CD4-positive, alpha-beta T cell treated with Interleukin-10 for 1 hour (primary cell): ENCODE data around the gene COA1.
"Not testable (repeated sequence)": the region's sequence is repeated elsewhere in the genome, so short reads cannot be mapped to it uniquely, and the experiment has no call there.

Source experiments
- DNase-seq: peaks from one replicate; pipeline ENCODE4 v3.0.0-alpha.2; 2020

Gene COA1

DNA sequence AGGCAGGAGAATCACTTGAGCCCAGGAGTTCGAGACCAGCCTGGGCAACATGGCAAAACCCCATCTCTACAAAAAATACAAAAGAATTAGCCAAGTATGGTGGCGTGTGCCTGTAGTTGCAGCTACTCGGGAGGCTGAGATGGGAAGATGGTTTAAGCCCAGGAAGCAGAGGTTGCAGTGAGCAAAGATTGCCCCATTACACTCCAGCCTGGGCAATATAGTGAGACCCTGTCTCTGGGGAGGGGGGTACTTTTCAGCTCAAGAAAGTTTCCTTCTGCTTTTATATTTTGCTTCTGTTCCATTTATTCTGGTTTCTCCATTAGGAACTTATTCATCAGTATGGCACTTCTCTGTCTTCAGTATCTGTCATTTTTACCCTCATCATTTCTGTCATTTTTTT, 48.6 kb downstream of the COA1 start:
- DNase-seq = no peak

DNA sequence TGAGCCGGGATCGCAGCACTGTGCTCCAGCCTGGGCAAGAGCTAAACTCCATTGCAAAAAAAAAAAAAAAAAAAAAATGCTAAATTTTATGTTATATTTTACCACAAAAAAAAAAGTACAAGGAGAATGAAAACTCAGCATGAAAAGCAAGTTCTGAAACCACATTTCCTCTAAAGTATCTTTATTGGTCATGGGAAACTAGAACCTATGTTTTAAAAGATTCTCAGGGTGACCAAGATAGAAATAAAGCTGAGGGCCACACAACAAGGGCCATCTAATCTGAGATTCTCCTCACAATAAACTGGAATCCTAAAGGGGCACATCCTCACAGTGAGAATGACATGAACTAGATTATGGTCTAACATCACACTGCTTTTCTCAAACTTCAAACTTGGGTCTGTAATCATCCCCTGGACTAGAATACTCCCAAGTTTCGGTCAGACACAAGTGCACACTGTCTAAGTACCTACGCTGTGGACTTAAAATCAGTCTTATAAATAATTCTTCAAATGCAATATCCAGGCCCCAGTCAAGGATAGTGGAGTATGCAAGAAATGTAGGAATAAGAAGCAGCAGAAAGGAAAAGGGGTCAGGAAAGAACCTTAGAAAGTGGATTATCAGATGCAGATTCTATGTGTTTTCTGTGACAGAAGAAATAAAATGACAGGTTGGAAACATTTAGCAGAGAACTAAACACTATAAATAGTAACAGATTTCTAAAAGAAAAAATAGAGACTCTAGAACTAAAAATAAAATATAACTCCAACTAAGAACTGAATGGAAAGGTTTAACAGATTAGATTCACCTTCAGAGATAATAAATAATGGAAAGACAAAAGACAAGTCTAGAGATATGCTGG, 49.9 kb downstream of the COA1 start:
- no peak for DNase-seq

DNA sequence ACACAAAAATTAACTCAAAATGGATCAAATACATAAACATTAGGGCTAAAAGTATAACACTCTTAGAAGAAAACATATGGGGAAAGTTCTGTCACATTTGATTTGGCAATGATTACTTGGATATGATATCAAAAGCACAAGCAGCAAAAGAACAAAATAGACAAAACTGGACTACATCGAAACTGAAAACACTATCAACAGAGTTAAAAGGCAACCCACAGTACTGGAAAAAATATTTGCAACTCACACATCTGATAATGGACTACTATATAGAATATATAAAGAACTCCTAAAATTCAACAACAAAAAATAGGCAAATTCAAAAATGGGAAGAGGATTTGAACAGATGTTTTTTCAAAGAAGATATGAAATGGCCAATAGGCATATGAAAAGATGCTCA, 51.0 kb downstream of the COA1 start:
- no peak for DNase-seq

DNA sequence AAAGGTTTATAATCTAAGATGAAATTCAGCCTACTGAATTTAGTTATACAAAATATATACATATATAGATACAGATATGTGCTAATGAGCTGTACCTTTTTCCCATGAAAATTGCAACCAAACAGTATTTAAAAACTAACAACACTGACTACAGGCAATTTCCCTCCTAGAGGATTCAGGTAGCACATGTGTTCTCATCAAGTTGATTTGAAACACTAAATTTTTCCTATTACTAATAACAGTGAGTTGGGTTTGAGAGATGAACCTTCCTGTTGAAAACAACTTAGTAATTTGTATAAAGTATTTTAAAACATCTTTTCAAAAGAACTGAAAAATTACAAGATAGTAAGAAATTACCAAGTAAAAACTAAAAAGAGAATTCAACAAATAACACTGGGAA, 51.5 kb downstream of the COA1 start:
- no peak for DNase-seq

DNA sequence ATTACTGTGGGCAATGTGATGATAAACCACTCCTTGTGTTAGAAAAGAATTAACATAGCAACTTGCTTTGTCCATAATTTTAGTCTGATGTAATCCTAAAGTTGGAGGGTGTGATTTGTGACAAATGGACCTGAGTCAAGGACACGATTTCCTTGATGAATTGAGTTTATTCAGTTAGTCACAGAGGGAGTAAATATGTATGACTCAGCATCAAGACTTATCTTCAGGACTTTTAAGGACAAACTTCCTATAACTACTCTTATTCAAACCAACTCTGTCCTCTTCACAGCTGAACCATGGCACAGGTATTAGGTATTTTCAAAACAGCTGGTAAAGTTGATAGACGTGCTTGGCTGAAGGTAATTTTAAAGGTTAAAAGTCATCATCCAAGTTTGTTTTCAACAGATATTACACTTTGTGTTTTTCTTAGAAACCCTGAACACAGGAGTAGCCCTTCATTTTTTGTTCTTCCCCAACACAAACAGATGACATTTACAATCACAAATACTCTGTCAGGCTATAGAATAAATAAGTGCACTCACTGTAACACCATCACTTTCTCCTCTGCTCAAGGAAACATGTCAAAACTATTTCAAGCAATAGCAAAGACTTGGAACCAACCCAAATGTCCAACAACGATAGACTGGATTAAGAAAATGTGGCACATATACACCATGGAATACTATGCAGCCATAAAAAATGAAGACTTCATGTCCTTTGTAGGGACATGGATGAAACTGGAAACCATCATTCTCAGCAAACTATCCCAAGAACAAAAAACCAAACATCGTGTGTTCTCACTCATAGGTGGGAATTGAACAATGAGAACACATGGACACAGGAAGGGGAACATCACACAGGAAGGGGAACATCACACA, 54.5 kb downstream of the COA1 start:
- no peak for DNase-seq

DNA sequence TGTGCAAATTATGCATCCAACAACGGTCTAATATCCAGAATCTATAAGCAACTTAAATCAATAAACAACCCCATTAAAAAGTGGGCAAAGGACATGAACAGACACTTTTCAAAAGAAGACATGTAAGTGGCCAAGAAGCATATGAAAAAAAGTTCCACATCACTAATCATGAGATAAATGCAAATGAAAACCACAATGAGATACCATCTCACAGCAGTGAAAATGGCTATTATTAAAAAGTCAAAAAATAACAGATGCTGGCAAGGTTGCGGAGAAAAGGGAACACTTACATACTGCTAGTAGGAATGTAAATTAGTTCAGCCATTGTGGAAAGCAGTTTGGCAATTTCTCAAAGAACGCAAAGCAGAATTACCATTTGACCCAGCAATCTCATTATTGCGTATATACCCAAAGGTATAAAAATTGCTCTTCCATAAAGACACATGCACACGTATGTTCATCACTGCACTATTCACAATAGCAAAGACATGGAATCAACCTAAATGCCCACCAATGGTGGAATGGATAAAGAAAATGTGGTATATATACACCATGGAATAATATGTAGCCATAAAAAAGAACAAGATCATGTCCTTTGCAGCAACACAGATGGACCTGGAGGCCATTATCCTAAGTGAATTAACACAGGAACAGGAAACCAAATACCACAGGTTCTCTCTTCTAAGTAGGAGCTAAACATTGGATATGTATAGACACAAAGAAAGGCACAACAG, 55.9 kb downstream of the COA1 start:
- not testable (repeated sequence) for DNase-seq

DNA sequence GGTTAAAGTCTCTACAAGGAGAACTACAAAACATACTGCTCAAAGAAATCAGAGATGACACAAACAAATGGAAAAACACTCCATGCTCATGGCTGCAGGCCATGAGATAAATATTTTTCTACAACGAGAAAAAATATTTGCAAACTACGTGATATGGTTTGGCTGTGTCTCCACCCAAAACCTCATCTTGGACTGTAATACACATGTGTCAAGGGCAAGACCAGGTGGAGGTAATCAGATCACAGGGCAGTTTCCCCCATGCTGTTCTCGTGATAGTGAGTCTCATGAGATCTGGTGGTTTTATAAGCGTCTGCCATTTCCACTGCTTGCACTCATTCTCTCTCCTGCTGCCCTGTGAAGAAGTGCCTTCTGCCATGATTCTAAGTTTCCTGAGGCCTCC, 57.8 kb downstream of the COA1 start:
- DNase-seq = no peak

DNA sequence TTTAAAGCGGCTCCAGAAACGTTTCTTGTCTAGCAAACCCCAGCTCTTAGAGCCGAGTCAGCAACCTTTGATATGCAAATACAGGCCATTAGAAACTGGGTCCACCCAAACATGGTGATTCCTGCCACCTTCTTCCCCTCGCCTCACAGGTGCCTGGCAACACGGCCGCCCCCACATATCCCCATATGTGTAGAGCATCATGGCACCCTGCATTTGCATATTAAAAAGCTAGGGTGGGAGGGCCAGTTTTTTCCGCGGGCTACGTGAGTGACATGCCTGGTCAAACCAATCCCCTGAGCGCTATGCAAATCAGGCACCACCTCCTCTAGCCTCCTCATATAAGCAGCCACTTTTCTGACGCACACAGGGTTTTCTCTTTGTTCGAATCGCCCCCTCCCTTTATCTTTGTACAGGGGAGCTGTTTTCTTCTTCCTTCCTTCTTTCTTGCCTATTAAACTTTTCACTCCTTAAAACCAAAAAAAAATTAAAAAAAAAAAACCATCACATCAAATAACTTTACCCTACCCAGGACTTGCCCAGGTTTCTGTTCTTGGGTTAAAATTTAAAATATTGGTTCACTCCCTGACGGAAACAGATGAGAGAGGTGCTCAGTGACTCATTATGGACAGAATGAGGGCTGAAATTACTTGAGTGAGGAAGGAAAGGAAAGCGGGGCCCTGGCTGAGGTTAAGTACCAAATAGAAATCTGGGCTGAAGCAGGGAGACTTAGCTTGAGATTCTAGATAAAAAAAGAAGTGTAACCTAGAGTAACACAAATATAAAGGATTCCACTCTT, 59.8 kb downstream of the COA1 start:
- DNase-seq = peak; percentile 88

DNA sequence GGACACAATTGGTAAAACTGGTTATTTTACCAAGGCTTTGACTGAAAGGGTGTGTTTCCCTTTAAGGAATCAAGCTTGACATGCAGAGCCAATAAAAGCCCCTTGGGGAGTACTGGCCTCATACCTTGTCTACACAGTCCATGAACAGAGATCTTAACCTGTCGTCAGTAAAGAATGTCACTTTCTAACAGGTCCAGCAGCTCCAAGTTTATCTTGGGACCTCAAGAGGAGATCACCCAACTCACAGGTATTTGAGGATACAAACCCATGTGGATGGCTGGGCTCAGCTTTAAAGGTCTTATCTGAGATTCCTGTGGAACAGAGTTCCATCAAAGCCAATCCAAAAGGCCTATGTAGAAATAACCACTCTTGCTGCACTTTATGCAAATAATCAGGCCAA, 61.3 kb downstream of the COA1 start:
- DNase-seq = no peak

DNA sequence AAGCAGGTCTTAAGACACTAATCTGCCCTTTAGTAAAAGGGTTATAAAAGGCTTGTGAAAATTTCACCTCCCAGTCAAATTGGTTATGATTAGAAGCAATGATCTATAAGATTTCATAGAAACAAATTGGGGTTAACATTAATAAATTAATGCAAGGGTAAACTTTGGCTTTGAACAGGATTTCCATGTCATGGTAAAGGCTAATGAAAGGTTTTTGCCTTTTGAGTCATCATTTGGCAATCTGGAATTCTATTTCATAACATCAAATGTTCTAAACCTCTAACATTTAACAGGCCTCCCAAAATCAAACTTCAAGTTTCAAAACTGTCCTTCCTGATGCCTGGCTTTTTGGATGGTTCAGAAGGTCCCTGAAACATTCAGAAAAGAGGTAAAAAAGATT, 62.4 kb downstream of the COA1 start:
- no peak for DNase-seq

DNA sequence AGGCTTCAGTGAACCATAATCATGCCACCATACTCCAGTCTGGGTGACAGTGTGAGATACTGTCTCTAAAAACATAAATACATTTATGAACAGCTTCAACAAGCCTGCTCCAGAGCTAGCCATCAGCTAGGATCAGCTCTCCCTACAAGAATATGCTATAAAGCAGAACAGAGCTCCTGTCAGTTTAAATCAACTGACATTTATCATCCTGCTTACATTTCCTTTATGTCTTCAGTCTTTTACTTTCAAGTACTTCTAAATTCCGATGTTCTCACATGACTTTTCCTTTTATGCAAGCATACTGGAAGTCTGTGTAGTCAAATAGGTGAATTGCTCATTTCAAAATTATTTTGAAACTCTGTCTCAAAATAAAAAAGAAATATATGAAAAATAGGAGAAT, 64.6 kb downstream of the COA1 start:
- no peak for DNase-seq

DNA sequence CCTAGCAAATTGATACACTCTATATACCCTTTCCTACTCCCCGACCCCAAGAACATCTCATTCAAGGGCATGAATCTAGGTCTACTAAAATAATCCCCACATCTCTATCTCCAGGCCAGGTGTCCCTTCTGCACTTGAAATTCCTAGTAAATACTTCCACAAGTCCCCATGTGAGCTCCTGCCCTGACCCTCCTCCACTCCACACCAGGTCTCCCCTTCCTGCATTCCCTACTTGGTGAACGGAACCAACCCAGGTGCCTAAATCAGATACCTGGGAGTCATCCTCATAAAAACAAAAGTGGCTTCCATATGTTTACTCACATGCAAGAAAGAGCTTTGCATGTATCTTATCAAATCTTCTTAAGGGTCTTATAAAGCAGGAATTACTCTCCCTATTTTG, 69.2 kb downstream of the COA1 start:
- DNase-seq = no peak

DNA sequence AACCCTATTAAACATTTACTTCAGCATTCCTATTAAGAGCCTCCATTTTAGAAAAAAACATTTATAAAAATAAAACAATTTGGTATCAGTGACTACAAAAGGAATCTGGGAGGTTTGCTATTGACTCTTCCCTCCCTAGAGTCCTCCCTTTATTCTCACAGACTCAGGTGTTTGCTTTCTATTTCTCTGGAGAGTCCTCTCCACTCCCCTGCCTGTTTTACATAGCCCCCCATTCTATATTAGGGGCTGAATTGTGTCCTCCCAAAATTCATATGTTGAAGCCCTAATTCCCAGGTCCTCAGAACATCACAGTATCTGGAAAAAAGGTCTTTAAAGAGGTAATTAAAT, 69.8 kb downstream of the COA1 start:
- no peak for DNase-seq

DNA sequence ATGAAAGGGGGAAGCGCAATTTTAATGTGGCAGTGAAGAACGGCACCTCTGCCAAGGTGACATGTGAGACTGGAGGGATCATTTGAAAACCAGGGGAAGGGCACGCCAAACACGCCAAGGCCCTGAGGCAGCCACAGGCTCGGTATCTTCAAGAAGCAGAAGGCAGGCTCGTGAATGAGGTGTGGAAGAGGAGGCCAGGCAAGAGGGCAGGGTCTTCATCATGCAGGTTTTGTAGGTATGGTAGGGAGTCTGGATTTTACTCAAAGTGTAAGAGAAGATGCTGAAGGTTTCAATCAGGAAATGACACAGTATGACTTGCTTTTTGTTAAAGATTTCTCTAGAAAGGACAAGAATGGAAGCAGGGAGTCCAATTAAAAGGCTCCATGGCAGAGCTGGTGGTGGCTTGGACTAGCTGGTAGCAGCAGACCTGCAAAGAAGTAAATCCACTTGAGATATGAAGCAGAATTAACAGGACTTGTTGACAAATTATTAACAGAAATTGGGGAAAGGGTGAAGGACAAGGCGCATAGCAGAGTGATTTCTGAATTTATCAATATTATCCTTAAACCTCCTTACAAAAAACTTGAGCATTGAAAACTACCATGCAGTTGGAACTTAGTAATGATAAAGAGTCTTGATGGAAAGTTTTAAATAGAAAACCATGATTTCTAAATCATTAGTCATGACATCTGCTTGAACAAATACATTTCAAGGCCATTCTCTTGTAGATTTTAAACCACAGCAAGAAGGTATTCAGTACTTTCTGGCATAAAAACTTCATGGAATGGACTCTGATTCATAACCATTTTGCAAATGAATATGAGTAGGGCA, 70.4 kb downstream of the COA1 start:
- no peak for DNase-seq

DNA sequence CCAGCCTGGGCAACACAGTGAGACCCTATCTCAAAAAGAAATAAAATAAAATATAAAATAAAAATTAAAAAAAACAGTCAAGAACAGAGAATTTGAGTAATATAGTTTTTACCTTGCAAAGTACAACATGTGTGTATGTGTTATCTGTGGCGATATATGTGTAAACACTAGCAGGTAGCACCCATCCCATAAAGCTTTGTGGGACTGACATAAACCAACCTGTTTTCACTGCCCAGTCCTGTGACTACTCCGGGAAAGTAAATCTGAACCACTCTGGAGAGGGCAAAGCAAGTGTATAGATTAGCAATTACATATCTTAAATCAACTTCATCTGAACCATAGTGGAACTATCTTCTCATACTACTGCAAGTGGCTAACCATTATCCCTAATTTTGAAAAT, 72.3 kb downstream of the COA1 start:
- DNase-seq = no peak

DNA sequence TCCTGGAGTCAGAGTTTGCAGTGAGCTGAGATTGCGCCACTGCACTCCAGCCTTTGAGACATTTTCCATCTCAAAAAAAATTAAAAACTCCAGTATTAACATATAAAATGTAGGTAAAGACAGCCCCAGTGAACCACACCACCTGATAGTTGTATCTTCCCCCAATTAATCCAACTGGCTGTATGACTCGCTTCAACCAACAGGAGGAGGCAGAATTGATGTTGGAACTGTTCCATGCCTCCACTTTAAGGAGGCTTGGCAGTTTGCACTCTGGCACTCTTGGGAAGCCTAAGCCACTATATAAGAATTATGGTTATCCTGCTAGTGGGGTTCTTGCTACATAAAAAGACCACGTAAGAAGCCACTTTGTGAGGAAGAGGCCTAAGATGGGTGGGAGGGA, 73.7 kb downstream of the COA1 start:
- no peak for DNase-seq

DNA sequence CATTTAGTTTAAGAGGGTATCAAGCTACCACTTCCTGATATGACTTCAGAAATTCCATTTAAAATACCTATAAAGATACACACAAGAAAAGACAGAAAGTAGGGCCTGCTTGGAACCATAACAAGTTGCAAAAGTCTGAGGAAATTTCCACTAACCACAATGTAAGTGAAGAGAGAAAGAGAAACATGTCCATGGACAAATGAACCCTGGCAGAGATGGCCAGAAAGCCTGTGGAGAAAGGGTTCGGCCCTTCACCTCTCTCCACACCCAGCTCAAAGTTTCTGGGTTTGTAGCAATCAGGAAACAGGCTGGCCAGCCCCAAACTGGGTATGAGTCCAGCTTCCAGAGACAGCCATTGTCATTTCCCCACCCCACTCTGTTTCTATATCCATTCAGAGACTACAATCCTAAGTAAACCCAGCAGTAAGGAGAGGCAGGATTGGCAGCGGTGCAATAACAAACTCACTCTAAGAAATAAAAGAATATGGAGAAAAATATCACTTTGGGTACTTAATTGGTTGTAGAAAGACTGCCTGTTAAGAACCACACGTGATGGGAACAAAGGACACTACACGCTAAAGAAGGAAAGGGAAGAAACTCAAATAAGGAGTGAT, 75.3 kb downstream of the COA1 start:
- DNase-seq = no peak

DNA sequence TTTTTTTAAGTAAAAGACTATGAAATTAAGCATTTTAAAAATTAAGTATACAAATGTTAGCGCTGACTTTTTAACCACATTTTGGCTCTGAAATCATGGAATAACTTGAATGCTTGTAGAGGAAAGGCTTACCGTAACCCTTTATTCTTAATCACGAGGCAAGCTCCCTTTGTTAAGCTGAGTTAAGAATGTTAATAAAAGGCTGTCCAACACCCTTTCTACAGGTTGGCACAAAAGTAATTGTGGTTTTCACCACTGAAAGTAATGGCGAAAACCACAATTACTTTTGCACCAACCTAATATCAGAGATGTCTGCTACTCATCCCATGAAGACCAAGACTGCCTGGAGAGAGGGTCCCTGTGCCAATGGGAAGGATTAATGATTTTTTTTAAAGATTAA, 75.9 kb downstream of the COA1 start:
- DNase-seq = no peak

DNA sequence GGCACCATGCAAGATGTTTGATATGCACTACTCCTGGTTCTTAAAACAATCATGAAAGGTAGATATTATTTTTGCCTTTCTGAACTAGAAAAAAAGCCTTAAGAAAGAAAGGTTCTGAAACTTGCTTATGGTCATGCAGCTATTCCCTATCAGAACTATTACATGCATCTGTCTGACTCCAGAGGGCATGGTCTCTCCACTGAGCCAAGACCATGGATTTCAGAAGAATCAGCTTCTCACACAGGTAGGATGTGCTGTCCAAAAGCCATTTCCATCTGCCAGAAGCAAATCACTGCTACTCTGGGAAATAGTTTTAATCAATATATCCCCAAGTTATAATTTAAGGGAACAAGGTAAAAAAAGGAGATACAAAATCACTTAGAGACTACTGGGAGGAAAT, 77.0 kb downstream of the COA1 start:
- no peak for DNase-seq

DNA sequence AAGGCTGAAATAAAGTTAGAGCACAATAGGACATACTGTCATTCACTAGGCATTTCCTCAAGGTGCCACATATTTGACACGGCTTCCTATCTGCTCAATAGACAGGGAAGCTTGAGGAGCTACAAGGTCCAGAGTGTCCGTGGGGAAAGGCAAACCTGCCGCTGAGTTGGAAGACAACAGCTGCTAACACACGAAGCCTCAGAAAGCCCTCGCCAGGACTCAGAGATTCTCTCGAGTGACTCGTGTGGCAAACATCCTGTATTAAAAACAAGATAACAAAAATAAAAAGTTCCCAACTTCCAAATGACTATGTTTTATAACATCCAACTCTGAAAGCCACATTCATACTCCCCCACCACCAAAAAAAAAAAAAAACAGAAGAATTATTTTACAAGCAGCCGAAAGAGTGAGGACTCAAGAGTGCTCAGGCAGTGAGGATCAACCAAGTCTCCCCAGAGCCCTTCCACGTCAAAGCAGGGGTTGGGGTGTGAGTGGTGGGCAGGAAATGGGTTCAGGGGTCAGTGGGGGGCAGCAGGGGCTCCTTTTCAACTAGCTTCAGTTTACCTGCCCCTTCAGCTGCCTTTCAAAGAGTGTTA, 78.8 kb downstream of the COA1 start:
- peak; percentile 44 for DNase-seq

DNA sequence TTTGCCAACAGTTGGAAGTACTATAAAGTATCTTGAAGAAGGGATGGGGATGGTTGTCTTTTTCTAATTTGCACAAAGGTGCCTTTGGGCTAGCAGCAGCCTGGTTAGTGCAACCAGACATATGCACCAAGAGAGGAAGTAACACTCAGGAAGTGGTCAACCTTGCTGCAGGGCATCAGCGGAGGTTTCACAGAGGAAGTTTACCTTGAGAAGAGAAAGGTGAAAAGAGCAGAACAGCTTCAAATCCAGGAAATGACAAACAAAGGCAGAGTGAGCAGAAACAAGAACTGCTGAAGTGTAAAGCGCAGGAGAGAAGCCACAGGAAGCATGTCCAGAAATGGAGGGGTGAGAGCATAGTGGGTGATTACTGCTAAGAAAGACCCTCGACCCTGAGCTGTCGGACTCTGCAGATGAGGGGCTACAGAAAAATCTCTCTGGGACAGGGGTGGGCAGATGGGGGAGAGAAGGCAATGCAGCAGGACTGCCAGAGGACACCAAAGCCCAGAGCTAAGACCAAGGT, 79.5 kb downstream of the COA1 start:
- peak; percentile 89 for DNase-seq
